Transverse colon (tissue), 4 donors: ENCODE measurements around the gene ARHGEF3.

Source experiments
- CTCF ChIP-seq, 5 experiments: fragments of 200-600 bp in 3 of 5; fragments of 450-650 bp in 2 of 5; sonication (generic) in 3 of 5; IDR thresholded peaks; 1 replicate in 2 of 5; 2 replicates in 3 of 5; pipeline ENCODE4 v1.5.1; 2016 to 2017; ENCODE audit warnings: antibody characterized with exemption in 5 of 5, inconsistent platforms in 3 of 5, mild to moderate bottlenecking in 2 of 5, moderate library complexity in 1 of 5
- EP300 ChIP-seq: sonication (generic); formaldehyde crosslinking; IDR thresholded peaks from one replicate; pipeline ENCODE4 v1.6.1; 2017; ENCODE audit warnings: antibody characterized with exemption, low read depth
- POLR2A ChIP-seq: fragments of 450-650 bp; IDR thresholded peaks from one replicate; pipeline ENCODE4 v1.6.1; 2016; ENCODE audit warnings: antibody characterized with exemption, mild to moderate bottlenecking, moderate library complexity
- POLR2AphosphoS5 ChIP-seq, 3 donors: sonication (generic); formaldehyde crosslinking; IDR thresholded peaks; one replicate each; pipeline ENCODE4 v1.6.1; 2016; ENCODE audit warnings: antibody characterized with exemption in 3 of 3

GRCh38 chr3:56816061-56816460 is 14.3 kb upstream of the ARHGEF3 start:
- TF ChIP-seq POLR2AphosphoS5 (IDR thresholded peaks at IDR 0.05) = no peak
- TF ChIP-seq CTCF (IDR thresholded peaks at IDR 0.05) = no peak
- TF ChIP-seq POLR2A = no peak
- TF ChIP-seq EP300 = no peak
